Measurements from ENCODE around the gene MED25. TPM values are rescaled to one million over a fixed set of nuclear protein-coding genes. Genes with fewer than 3 reads are reported as not detected.

Gene MED25
- total RNA-seq, 4 donors from 2014 or later, result 29.7 to 57.7 (median 41.8) TPM

DNA sequence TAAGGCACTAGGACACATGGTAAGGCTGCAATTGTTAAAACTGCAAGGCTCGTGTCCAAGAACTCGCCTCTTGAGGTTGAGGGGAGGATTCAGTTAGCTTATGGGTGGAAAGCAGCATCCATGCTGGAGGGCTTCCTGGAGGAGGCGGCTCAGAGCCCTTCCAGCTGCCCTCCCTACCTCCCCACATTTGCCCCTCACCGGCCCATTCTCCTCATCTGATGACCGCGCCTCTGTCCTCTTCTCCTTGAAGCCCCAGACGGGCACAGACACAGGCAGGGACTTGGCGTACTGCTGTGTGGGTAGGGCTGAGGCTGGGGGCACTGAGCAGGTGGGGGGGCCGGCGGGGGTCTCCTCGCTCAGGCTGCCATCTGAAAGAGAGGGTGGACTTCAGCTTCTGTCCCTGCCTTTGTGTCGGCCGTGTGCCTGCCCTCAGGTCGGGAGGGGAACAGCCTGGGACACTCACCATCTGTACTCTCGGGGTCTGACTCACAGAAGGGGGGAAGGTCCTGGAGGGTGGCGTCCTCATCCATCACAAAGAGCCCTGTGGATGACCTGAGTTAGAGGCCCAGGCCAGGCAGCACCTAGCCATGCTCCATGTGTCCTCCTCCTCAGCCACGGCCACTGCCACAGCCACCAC lies 53.4 kb downstream of the MED25 start:
- no peak overlapping the region for H3K4me3 ChIP-seq
- no peaks in the 10 kb centered on the region for H3K9me3 ChIP-seq
- H3K27ac ChIP-seq, result no peak overlapping the region
- H3K27me3 ChIP-seq, result no peaks in the 10 kb centered on the region
- peaks cover 0 to 15% (median 0%) of the 10 kb centered on the region in 3 donors for H3K36me3 ChIP-seq
- no peak for DNase-seq
- no peak for TF ChIP-seq POLR2A (IDR thresholded peaks at IDR 0.05)
- TF ChIP-seq, protein P1, sequence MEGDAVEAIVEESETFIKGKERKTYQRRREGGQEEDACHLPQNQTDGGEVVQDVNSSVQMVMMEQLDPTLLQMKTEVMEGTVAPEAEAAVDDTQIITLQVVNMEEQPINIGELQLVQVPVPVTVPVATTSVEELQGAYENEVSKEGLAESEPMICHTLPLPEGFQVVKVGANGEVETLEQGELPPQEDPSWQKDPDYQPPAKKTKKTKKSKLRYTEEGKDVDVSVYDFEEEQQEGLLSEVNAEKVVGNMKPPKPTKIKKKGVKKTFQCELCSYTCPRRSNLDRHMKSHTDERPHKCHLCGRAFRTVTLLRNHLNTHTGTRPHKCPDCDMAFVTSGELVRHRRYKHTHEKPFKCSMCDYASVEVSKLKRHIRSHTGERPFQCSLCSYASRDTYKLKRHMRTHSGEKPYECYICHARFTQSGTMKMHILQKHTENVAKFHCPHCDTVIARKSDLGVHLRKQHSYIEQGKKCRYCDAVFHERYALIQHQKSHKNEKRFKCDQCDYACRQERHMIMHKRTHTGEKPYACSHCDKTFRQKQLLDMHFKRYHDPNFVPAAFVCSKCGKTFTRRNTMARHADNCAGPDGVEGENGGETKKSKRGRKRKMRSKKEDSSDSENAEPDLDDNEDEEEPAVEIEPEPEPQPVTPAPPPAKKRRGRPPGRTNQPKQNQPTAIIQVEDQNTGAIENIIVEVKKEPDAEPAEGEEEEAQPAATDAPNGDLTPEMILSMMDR (IDR thresholded peaks at IDR 0.05), result no peak
- H3K4me1 ChIP-seq, result peaks cover 6 to 43% (median 16%) of the 10 kb centered on the region in 4 donors

DNA sequence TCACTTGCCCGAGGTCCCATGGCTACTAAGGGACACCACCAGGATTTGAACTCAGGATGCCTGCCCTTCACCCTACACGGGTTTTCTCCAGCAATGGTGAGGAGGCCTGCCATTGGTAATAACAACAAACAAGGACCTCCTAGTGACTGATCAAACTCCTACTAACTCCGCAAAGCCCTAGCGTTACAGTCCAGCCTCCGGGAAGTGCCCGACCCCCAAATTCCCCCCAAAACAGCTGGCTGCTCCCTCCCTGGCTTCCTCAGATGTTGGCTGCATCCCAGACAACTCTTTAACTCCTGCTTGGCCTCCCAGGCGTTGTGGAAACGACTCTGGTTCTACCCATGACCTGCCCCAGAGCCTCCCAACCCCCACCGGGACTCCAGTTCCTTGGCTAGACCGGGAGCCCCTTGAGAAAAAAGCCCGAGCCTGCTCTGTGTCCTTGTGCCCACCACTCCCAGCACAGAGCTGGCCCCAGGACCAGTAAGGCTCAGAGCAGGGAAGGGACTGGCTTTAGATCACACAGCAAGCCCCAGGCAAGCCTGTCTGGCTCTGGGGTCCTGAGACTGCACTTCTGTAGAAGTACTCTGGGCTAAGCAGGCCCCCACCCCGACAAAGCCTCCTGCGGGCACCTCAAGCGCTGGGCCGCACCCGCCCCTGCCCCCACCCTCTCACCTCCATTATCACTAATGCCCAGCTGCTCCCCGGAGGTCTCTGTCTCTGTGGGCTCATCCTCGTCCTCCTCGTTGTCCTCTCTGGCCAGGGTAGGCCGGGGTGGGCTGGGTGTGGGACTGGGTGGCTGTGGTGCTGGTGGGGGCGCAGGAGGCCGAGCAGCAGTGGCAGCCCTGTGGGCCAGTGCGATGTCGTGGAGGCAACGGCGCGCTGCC lies 54.4 kb downstream of the MED25 start:
- Histone ChIP-seq H3K4me1 (peaks cover 6 to 41% (median 14%) of the 10 kb centered on the region in 4 donors), H3K36me3 (peaks cover 0 to 15% (median 0%) of the 10 kb centered on the region in 3 donors), H3K27ac (no peak overlapping the region), H3K27me3 (no peaks in the 10 kb centered on the region), H3K4me3 (no peak overlapping the region), H3K9me3 (no peaks in the 10 kb centered on the region)
- no peak for DNase-seq
- TF ChIP-seq, protein P1 (IDR thresholded peaks at IDR 0.05), result no peak
- no peak for TF ChIP-seq POLR2A (IDR thresholded peaks at IDR 0.05)

DNA sequence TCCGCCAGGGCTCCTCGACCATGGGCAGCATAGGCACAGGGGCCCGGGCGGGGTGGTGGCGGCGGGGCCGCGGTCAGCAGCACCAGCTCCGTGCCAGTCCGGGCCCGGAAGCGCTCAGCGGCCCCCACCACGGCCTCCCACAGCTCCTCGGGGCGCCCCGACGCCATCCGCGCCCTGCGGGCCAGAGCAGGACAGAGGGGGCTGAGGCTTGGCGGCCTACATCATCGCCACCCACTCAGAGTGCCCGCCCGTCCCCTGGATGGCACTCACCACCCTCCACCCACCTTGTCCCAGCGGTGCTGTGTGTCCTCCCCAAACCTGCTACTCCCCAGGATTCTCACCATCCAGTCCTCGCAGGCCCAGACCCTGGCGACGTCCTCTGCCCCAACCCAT lies 55.0 kb downstream of the MED25 start:
- H3K4me1 ChIP-seq, result peaks cover 6 to 38% (median 14%) of the 10 kb centered on the region in 4 donors
- H3K36me3 ChIP-seq, result peaks cover 0 to 15% (median 0%) of the 10 kb centered on the region in 3 donors
- H3K4me3 ChIP-seq, result no peak overlapping the region
- no peaks in the 10 kb centered on the region for H3K9me3 ChIP-seq
- no peak overlapping the region for H3K27ac ChIP-seq
- TF ChIP-seq, protein P1 (IDR thresholded peaks at IDR 0.05), result no peak
- TF ChIP-seq POLR2A (IDR thresholded peaks at IDR 0.05), result no peak
- H3K27me3 ChIP-seq, result no peaks in the 10 kb centered on the region
- no peak for DNase-seq

DNA sequence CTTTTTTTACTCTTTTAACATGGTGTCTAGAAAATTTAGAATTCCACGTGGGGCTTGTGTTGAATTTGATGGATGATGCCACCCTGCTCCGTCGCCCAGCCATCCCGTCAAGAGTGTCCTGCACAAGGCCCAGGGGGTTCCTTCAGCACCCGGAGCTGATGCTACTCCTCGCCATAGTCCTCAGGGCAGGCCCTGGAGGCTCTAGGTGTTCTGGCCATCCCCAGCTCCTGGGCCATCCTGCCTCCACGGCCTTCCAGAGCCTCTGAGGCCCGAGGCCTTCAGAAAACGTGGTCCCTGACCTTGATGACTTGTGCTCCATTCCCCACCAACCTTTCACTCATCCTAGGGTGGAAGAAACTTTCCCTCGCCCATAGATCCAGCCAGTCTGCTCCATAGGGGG lies 55.7 kb downstream of the MED25 start:
- DNase-seq, result no peak
- Histone ChIP-seq H3K27ac (no peak overlapping the region), H3K4me3 (no peak overlapping the region), H3K4me1 (peaks cover 6 to 38% (median 12%) of the 10 kb centered on the region in 4 donors), H3K27me3 (no peaks in the 10 kb centered on the region), H3K36me3 (peaks cover 0 to 17% (median 0%) of the 10 kb centered on the region in 3 donors), H3K9me3 (no peaks in the 10 kb centered on the region)
- TF ChIP-seq, protein P1 (IDR thresholded peaks at IDR 0.05), result no peak
- TF ChIP-seq POLR2A (IDR thresholded peaks at IDR 0.05), result no peak

DNA sequence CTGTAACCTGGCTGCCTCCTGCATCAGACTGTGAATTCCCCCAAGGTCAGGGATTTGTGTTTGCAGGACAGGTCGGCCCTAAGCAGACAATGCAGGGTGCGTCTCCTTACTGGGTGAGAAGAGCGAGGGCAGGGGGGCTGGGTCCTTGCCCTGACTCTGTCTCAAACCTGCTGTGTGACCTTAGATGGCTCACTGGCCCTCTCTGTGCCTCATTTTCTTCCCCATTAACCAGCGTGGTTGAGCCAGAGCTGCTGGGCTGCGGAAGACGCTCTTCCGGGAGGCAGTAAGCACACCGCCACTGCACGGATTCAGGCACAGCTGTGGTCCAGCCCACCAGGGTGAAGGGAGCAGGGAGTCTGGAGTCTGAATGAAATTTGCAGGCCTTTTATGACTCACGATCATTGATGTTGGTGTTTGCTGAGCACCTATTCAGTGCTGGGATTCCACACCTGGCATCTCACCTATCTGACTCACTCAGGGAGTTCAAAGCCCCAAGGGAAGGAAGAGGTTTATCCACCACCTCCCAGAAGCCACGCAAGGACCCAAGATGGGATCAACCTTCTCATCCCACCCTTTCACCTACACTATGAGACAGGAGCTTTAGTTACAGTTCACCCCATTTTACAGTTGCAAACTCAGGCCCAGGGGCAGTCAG lies 56.5 kb downstream of the MED25 start:
- Histone ChIP-seq H3K4me3 (no peak overlapping the region), H3K27me3 (no peaks in the 10 kb centered on the region), H3K27ac (no peak overlapping the region), H3K36me3 (peaks cover 0 to 25% (median 0%) of the 10 kb centered on the region in 3 donors), H3K9me3 (no peaks in the 10 kb centered on the region), H3K4me1 (peaks cover 6 to 38% (median 10%) of the 10 kb centered on the region in 4 donors)
- DNase-seq, result no peak
- TF ChIP-seq POLR2A (IDR thresholded peaks at IDR 0.05), result no peak
- TF ChIP-seq, protein P1 (IDR thresholded peaks at IDR 0.05), result no peak

Data from Peyer's patch (tissue), 4 donors.